Fibroblast of lung (primary cell): ENCODE results near the gene SPI1. TPM values are rescaled to one million over a fixed set of nuclear protein-coding genes. Genes with fewer than 3 reads are reported as not detected.

ENCODE experiments used
- DNase-seq, 2 donors: peaks; one replicate each; pipeline versions ENCODE4 v3.0.0 to v3.0.0-alpha.2; 2010; ENCODE audit warnings: low read depth in 2 of 2
- H2AFZ ChIP-seq: 2 replicates; pipeline ENCODE4 v1.5.1; 2012; ENCODE audit warnings: low read length, control low read depth, inconsistent platforms
- H3K27ac ChIP-seq: 2 replicates; pipeline ENCODE4 v1.5.1; 2011; ENCODE audit warnings: low read length, control low read depth; ENCODE audit not compliant: insufficient read depth
- H3K27me3 ChIP-seq: 2 replicates; pipeline ENCODE4 v1.5.1; 2011; ENCODE audit warnings: mild to moderate bottlenecking, low read length; ENCODE audit not compliant: control insufficient read depth, insufficient read depth
- H3K36me3 ChIP-seq: 2 replicates; pipeline ENCODE4 v1.5.1; 2011; ENCODE audit warnings: low read length; ENCODE audit not compliant: control insufficient read depth, insufficient read depth
- H3K4me1 ChIP-seq: 2 replicates; pipeline ENCODE4 v1.5.1; 2011; ENCODE audit warnings: low read length; ENCODE audit not compliant: control insufficient read depth, insufficient read depth; ENCODE audit errors: extremely low read depth
- H3K4me2 ChIP-seq: 2 replicates; pipeline ENCODE4 v1.5.1; 2011; ENCODE audit warnings: low read length, control low read depth; ENCODE audit not compliant: insufficient read depth; ENCODE audit errors: extremely low read depth
- H3K4me3 ChIP-seq, 4 experiments: fragments of 200-600 bp in 1 of 4; sonication (generic) in 1 of 4; replicated peaks in 1 of 4; 2 replicates each; pipeline ENCODE4 v1.5.1; 2011 to 2016; ENCODE audit warnings: low read length in 4 of 4, low read depth in 3 of 4, mild to moderate bottlenecking in 3 of 4, control low read depth in 2 of 4, inconsistent platforms in 1 of 4, mixed read lengths in 1 of 4; ENCODE audit not compliant: insufficient read depth in 1 of 4; ENCODE audit errors: control extremely low read depth in 1 of 4
- H3K79me2 ChIP-seq: 2 replicates; pipeline ENCODE4 v1.5.1; 2012; ENCODE audit warnings: mild to moderate bottlenecking, low read length, inconsistent platforms; ENCODE audit not compliant: control insufficient read depth, insufficient read depth
- H3K9ac ChIP-seq: 2 replicates; pipeline ENCODE4 v1.5.1; 2011; ENCODE audit warnings: mild to moderate bottlenecking, low read length, control low read depth; ENCODE audit not compliant: insufficient read depth
- H3K9me3 ChIP-seq: 2 replicates; pipeline ENCODE4 v1.5.1; 2012; ENCODE audit warnings: low read depth, low read length; ENCODE audit not compliant: control insufficient read depth, insufficient read depth
- H4K20me1 ChIP-seq: 2 replicates; pipeline ENCODE4 v1.5.1; 2011; ENCODE audit warnings: low read length; ENCODE audit not compliant: control insufficient read depth, insufficient read depth; ENCODE audit errors: extremely low read depth
- CTCF ChIP-seq, 2 donors: IDR thresholded peaks in 1 of 2; conservative IDR thresholded peaks in 1 of 2; 1 replicate in 1 of 2; 2 replicates in 1 of 2; pipeline ENCODE4 v1.5.1; 2011 to 2012; ENCODE audit warnings: low read length in 2 of 2, control low read depth in 1 of 2, inconsistent platforms in 1 of 2, low read depth in 1 of 2, mild to moderate bottlenecking in 1 of 2
- EZH2 ChIP-seq: IDR thresholded peaks from 2 replicates; pipeline ENCODE4 v1.5.1; 2012; ENCODE audit warnings: low read length, control low read depth, mild to moderate bottlenecking; ENCODE audit errors: missing control alignments
- polyA plus RNA-seq, 2 donors: library from polyadenylated mRNA; depleted of rRNA in 1 of 2; stranded (reverse) in 1 of 2; unstranded in 1 of 2; fragments of >200 nt; gene quantifications; 2 replicates each; pipeline ENCODE4 v1.2.1, GENCODE V29; 2011 to 2012; ENCODE audit warnings: missing spikeins in 1 of 2
- total RNA-seq: library from RNA; depleted of rRNA; stranded (reverse); fragments of >200 nt; gene quantifications from 2 replicates; pipeline ENCODE4 v1.2.1, GENCODE V29; 2014

The SPI1 gene
- total and polyA plus RNA-seq, 2 donors (not counting 1 experiment from before 2014, with no cell fraction given) = not detected

GRCh38 chr11:47332303-47332711 lies 46.0 kb downstream of the SPI1 start:
- Histone ChIP-seq H3K9me3 (no peaks in the 10 kb centered on the region), H3K36me3 (peaks cover 6% of the 10 kb centered on the region), H3K79me2 (no peaks in the 10 kb centered on the region), H3K4me1 (no peaks in the 10 kb centered on the region), H2AFZ (no peak overlapping the region), H3K27ac (no peak overlapping the region), H4K20me1 (no peaks in the 10 kb centered on the region), H3K4me2 (no peak overlapping the region), H3K27me3 (no peaks in the 10 kb centered on the region), H3K4me3 (no peak overlapping the region), H3K9ac (no peak overlapping the region)
- no peak for DNase-seq
- TF ChIP-seq EZH2 (no peak), CTCF (conservative IDR thresholded peaks at IDR 0.05 in 1 of 2, IDR thresholded peaks at IDR 0.05 in 1 of 2; ENCODE audit: low read depth in 1 of 2, low read length in 2 of 2) (no peak)

DNA sequence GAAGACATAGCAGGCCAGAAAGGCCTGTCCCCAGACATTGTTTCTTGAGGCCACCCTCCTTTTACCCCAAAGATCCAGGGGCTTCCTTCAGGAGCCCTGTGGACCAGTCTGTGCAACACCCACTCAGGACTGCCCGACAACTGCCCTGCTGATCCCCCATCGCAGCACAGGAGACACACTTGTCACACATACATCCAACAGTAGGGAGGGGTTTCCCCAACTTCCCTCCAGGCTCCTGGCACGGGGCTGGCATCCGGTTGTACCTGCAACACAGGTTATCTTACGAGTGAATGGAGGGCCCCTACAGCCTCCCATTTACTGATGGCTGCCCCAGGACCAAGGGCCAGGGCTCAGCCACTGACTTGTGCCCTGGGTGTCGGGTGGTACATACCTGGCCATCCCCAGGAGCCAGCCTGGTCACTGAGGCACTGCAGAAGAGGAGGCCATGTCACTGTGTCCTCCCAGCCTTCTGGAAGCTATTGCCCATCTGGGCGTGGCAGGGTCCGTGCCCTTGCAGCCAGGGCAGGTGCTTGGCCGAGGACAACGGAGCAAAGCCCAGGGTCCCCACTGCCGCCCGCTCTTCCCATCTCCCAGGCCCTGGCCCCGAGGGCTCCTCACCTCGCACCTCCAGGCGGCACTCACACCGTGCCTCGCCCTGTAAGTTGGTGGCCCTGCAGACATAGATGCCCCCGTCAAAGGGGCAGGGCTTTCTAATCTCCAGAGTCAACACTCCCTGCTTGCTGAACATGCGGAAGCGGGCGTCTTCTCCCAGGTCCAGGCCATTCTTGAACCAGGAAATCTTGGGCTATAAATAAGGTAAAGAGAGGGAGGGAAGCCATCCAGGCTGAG lies 46.7 kb downstream of the SPI1 start:
- H3K79me2 ChIP-seq = no peaks in the 10 kb centered on the region
- TF ChIP-seq EZH2 (no peak), CTCF (conservative IDR thresholded peaks at IDR 0.05 in 1 of 2, IDR thresholded peaks at IDR 0.05 in 1 of 2; ENCODE audit: low read depth in 1 of 2, low read length in 2 of 2) (no peak)
- no peak overlapping the region for H2AFZ ChIP-seq
- no peak overlapping the region for H3K9ac ChIP-seq
- no peaks in the 10 kb centered on the region for H3K27me3 ChIP-seq
- no peak overlapping the region for H3K27ac ChIP-seq
- no peak overlapping the region for H3K4me2 ChIP-seq
- no peaks in the 10 kb centered on the region for H3K4me1 ChIP-seq
- H3K9me3 ChIP-seq = no peaks in the 10 kb centered on the region
- peaks cover 6% of the 10 kb centered on the region for H3K36me3 ChIP-seq
- H4K20me1 ChIP-seq = no peaks in the 10 kb centered on the region
- no peak for DNase-seq
- no peak overlapping the region for H3K4me3 ChIP-seq

DNA sequence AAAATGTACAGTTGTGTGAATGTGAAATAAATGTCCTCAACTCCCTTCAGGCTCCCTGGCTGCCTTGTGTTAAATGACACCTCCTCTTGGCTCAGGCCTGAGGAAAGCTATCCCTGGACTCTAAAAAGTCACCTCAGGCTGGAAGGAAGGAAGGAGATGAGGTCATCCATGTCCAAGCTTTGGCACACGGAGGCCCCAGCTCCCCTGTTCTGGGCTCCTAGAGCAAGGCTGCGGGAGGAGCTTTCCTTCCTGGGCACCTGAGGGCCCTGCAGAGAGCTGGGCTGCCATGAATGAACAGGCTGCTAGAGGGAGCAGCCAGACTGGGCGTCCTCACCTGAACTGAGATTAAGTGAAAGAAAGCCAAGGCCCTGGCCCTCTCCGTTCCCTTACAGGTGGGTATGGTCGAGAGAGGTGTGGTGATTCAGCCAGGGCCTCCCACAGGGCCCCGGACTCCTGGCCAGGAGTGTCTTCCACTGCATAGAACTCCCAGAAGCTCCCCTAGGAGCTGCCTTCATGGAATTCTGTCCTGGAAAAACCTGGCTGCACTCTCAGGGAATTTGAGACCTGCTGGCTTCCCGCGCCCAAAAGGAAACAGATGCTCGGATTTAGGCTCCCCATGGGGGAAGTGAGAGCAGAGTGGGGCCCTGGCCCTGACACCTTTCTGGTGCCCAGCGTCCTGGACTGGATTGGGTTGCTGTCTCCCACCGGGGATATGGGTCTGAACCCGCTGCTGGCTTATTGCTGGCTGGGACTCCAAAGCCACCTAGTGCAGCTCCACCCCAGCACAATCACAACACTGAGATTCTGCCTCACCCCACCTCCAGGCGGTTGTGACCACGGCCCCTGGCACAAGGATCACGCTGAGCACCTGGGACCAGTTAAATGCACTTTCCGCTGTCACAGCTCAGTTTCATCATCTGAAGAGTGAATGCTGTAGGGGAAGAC lies 48.1 kb downstream of the SPI1 start:
- no peak for DNase-seq

More for the DNA sequence above, 48.1 kb downstream of the SPI1 start:
- TF ChIP-seq CTCF (conservative IDR thresholded peaks at IDR 0.05 in 1 of 2, IDR thresholded peaks at IDR 0.05 in 1 of 2; ENCODE audit: low read depth in 1 of 2, low read length in 2 of 2) = no peak
- no peak for TF ChIP-seq EZH2
- Histone ChIP-seq H3K27ac (no peak overlapping the region), H3K9ac (no peak overlapping the region), H3K4me2 (no peak overlapping the region), H3K4me1 (no peaks in the 10 kb centered on the region), H3K9me3 (no peaks in the 10 kb centered on the region), H3K79me2 (no peaks in the 10 kb centered on the region), H3K4me3 (no peak overlapping the region), H3K27me3 (no peaks in the 10 kb centered on the region), H4K20me1 (no peaks in the 10 kb centered on the region), H2AFZ (no peak overlapping the region), H3K36me3 (peaks cover 8% of the 10 kb centered on the region)
